GM23338 (cell line): ENCODE data around the gene BANP.

Source experiments
- CTCF ChIP-seq, 2 experiments: fragments of 200-600 bp in 1 of 2; sonication (generic) in 1 of 2; conservative IDR thresholded peaks; 2 replicates each; pipeline versions ENCODE4 v1.5.1 to v1.6.1; 2016 to 2017; ENCODE audit warnings: antibody characterized with exemption in 2 of 2, low read depth in 2 of 2, mild to moderate bottlenecking in 2 of 2, moderate library complexity in 1 of 2
- POLR2AphosphoS5 ChIP-seq: IDR thresholded peaks from 2 replicates; pipeline ENCODE4 v1.6.1; 2016; ENCODE audit warnings: antibody characterized with exemption, low read depth
- ZNF114 ChIP-seq: fragments of 250-450 bp; sonication (Bioruptor Pico); IDR thresholded peaks from 2 replicates; pipeline ENCODE4 v1.5.0; 2020; ENCODE audit warnings: mild to moderate bottlenecking, moderate library complexity

- TF ChIP-seq POLR2AphosphoS5, result no peak
- no peak for TF ChIP-seq CTCF (conservative IDR thresholded peaks at IDR 0.05; ENCODE audit: low read depth in 2 of 2)
- no peak for TF ChIP-seq ZNF114 (CRISPR knock-in tag)
These were observed 157.5 kb downstream of the BANP start for GRCh38 chr16:88108762-88109161.
